ENCODE results near the gene TNFSF10.

DNA sequence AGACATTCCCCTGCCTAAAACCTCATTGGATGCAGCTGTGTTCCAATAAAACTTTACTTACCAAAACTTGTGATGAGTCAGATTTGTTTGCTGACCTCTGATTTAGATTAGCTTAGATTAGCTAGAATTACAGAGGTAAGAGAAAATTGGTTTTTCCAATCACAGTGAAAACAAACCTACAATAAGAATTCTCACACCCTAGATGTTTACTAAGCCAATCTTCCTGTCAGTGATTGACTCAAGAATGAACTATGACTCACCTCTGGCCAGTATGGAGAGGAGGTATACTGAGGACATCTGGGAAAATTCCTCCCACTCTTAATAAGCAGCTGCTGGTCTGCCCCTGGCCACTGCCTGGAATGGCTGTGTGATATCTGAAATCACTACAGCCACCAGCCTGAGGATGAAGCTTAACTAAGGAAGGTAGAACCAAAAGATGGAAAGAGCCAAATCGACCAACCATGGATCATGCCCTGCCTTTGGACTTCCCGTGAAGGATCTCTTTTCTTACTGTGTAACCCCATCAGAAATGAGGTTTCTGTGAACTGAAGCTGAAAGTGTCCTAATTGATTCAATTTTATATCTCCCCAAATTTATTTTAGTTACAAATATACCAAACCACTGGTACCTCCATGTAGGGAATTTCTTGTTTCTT, 55.9 kb downstream of the TNFSF10 start:
- TF ChIP-seq, protein P1, sequence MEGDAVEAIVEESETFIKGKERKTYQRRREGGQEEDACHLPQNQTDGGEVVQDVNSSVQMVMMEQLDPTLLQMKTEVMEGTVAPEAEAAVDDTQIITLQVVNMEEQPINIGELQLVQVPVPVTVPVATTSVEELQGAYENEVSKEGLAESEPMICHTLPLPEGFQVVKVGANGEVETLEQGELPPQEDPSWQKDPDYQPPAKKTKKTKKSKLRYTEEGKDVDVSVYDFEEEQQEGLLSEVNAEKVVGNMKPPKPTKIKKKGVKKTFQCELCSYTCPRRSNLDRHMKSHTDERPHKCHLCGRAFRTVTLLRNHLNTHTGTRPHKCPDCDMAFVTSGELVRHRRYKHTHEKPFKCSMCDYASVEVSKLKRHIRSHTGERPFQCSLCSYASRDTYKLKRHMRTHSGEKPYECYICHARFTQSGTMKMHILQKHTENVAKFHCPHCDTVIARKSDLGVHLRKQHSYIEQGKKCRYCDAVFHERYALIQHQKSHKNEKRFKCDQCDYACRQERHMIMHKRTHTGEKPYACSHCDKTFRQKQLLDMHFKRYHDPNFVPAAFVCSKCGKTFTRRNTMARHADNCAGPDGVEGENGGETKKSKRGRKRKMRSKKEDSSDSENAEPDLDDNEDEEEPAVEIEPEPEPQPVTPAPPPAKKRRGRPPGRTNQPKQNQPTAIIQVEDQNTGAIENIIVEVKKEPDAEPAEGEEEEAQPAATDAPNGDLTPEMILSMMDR (conservative IDR thresholded peaks at IDR 0.05 in 1 of 2, IDR thresholded peaks at IDR 0.05 in 1 of 2; ENCODE audit: extremely low read depth in 1 of 2, insufficient read depth in 1 of 2, low read depth in 1 of 2, low read length in 2 of 2): no peak
- TF ChIP-seq EZH2 (IDR thresholded peaks at IDR 0.05; ENCODE audit: borderline replicate concordance, low read length): no peak
